HG03575 (cell line): ENCODE data around the gene TMEM120A.

Source experiments
- ATAC-seq: cut with Tn5 transposase; IDR thresholded peaks from one replicate; pipeline ENCODE4 v1.9.1; 2021; ENCODE audit not compliant: unreplicated experiment, insufficient number of reproducible peaks, low FRiP score; ENCODE audit errors: extremely low read depth

The TMEM120A gene

GRCh38 chr7:75938921-75939320 is 55.5 kb downstream of the TMEM120A start:
- no peak for ATAC-seq

GRCh38 chr7:75937958-75938786 is 56.2 kb downstream of the TMEM120A start:
- no peak for ATAC-seq
